ENCODE results near the gene PIGQ.

PIGQ gene

DNA sequence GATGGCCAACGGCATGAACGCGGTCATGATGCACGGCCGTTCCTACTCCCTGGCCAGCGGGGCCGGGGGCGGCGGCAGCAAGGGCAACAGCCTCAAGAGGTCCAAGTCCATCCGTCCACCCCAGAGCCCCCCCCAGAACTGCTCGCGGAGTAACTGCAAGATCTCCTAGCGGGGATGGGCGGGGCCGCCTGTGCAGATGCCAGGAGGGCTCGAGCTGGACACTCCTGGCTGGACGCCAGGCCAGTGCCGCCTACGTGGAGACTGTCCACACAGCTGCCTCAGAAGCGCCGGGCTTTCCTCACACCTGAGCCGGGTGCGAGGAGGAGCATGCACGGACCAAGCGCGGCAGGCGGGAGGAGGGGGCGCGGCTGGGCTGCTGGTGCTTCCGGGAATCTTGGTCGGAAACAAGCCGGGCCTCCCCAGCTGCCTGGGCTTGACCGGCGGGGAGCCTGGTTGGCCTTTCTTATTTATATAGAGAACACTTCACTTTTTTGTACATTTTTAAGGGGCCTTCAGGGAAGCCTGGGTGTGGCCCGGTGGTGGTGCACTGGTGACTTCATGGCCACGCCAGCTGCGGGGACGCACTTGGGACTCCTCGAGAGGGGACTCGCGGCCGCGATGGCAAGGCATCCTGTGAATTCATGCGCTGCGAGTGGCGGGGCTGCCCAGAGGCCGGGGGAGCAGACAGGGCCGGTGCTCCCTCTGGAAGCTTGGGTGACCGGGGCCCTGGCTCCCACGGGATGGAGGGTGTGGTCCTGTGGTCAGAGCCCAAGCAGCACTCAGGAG, 57.9 kb downstream of the PIGQ start:
- DNase-seq (ENCODE audit: low read depth), result no peak
- TF ChIP-seq, protein P1, sequence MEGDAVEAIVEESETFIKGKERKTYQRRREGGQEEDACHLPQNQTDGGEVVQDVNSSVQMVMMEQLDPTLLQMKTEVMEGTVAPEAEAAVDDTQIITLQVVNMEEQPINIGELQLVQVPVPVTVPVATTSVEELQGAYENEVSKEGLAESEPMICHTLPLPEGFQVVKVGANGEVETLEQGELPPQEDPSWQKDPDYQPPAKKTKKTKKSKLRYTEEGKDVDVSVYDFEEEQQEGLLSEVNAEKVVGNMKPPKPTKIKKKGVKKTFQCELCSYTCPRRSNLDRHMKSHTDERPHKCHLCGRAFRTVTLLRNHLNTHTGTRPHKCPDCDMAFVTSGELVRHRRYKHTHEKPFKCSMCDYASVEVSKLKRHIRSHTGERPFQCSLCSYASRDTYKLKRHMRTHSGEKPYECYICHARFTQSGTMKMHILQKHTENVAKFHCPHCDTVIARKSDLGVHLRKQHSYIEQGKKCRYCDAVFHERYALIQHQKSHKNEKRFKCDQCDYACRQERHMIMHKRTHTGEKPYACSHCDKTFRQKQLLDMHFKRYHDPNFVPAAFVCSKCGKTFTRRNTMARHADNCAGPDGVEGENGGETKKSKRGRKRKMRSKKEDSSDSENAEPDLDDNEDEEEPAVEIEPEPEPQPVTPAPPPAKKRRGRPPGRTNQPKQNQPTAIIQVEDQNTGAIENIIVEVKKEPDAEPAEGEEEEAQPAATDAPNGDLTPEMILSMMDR (IDR thresholded peaks at IDR 0.05; ENCODE audit: control insufficient read depth, extremely low read depth, insufficient read depth), result no peak
- no peak overlapping the region for H3K4me3 ChIP-seq (ENCODE audit: low read depth, low read length)

- no peak for DNase-seq (ENCODE audit: low read depth)
- TF ChIP-seq, protein P1 (IDR thresholded peaks at IDR 0.05; ENCODE audit: control insufficient read depth, extremely low read depth, insufficient read depth), result no peak
- H3K4me3 ChIP-seq (ENCODE audit: low read depth, low read length), result no peak overlapping the region
These were observed 58.7 kb downstream of the PIGQ start for GRCh38 chr16:628321-629061.

GRCh38 chr16:629185-629832, 59.5 kb downstream of the PIGQ start:
- no peak for DNase-seq (ENCODE audit: low read depth)
- TF ChIP-seq, protein P1 (IDR thresholded peaks at IDR 0.05; ENCODE audit: control insufficient read depth, extremely low read depth, insufficient read depth), result no peak
- H3K4me3 ChIP-seq (ENCODE audit: low read depth, low read length), result no peak overlapping the region

- no peak for DNase-seq (ENCODE audit: low read depth)
- no peak overlapping the region for H3K4me3 ChIP-seq (ENCODE audit: low read depth, low read length)
- TF ChIP-seq, protein P1 (IDR thresholded peaks at IDR 0.05; ENCODE audit: control insufficient read depth, extremely low read depth, insufficient read depth), result no peak
These were observed 60.1 kb downstream of the PIGQ start for GRCh38 chr16:629833-630248.

GRCh38 chr16:630249-630814, 60.6 kb downstream of the PIGQ start:
- TF ChIP-seq, protein P1 (IDR thresholded peaks at IDR 0.05; ENCODE audit: control insufficient read depth, extremely low read depth, insufficient read depth), result no peak
- H3K4me3 ChIP-seq (ENCODE audit: low read depth, low read length), result no peak overlapping the region
- no peak for DNase-seq (ENCODE audit: low read depth)

DNA sequence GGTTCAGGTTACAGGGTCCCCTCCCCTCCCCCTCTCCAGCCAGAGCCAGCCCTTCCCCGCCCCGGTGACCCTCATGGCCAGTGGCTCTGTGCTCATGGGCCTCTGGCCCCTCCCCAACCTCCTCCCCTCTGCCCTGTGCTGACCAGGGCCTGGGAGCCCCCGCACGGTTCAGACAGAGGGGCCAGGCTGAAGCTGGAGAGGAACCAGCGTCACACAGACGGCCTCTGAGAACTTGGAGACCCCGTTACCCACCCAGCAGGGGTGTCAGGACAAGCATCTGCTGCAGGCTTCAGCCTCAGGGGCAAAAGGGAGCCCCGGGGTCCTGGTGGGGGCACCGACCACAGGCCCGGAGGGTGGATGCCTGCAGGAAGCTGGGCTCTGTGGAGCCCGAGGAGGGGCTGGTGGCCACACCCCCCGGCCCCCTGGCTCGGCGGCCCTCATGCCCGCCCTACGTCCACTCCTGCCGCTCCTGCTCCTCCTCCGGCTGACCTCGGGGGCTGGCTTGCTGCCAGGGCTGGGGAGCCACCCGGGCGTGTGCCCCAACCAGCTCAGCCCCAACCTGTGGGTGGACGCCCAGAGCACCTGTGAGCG, 61.1 kb downstream of the PIGQ start, which contains the start of gene WFIKKN1:
WFIKKN1 (plus strand) TSS at position 171 of the 591 bp plus-strand sequence; CDS start at position 440, 269 bp downstream.
- no peak for DNase-seq (ENCODE audit: low read depth)
- H3K4me3 ChIP-seq (ENCODE audit: low read depth, low read length), result no peak within 1 kb of the TSS
- TF ChIP-seq, protein P1 (IDR thresholded peaks at IDR 0.05; ENCODE audit: control insufficient read depth, extremely low read depth, insufficient read depth), result no peak

Data from LNCaP clone FGC (cell line).